Upper lobe of right lung (tissue), 1 donor: Measurements from ENCODE around the gene EXT2. TPM values are rescaled to one million over a fixed set of nuclear protein-coding genes. Genes with fewer than 3 reads are reported as not detected.

Experiments
- ATAC-seq: fragments of 200-7000 bp; cut with Tn5 transposase; one replicate; pipeline ENCODE4 v1.9.1; 2020; ENCODE audit warnings: mild to moderate bottlenecking, moderate library complexity
- DNase-seq: peaks from one replicate; pipeline ENCODE4 v3.0.0-alpha.2; 2020
- H3K27ac ChIP-seq: fragments of 200-600 bp; one replicate; pipeline ENCODE4 v1.8.0; 2022
- H3K27me3 ChIP-seq: fragments of 200-600 bp; one replicate; pipeline ENCODE4 v1.8.0; 2022; ENCODE audit warnings: mild to moderate bottlenecking
- H3K36me3 ChIP-seq: fragments of 200-600 bp; one replicate; pipeline ENCODE4 v1.8.0; 2022
- H3K4me1 ChIP-seq: fragments of 200-600 bp; one replicate; pipeline ENCODE4 v1.8.0; 2022
- H3K4me3 ChIP-seq: fragments of 200-600 bp; one replicate; pipeline ENCODE4 v1.8.0; 2022; ENCODE audit warnings: mild to moderate bottlenecking
- H3K9me3 ChIP-seq: fragments of 200-600 bp; one replicate; pipeline ENCODE4 v1.8.0; 2022
- CTCF ChIP-seq: fragments of 200-600 bp; IDR thresholded peaks from one replicate; pipeline ENCODE4 v1.8.0; 2022; ENCODE audit warnings: antibody characterized with exemption
- intact Hi-C: fragments of 100-400 bp; cut with DNase I; formaldehyde crosslinking; loops from one replicate; pipeline ENCODE4 v1.11.0; 2022
- total RNA-seq: library from RNA; stranded (reverse); fragmentation: NEBNext Ultra II Directional; extraction: Animal tissue kit (Norgen Biotek cat#: 25700); gene quantifications from one replicate; pipeline ENCODE4 v1.2.1, GENCODE V29; 2021
- donor health status: DM: no; HTN: yes; CAD: no; lungs with severe emphysema.

Gene EXT2
- total RNA-seq, 1 donor from 2014 or later, result 61.2 TPM

DNA sequence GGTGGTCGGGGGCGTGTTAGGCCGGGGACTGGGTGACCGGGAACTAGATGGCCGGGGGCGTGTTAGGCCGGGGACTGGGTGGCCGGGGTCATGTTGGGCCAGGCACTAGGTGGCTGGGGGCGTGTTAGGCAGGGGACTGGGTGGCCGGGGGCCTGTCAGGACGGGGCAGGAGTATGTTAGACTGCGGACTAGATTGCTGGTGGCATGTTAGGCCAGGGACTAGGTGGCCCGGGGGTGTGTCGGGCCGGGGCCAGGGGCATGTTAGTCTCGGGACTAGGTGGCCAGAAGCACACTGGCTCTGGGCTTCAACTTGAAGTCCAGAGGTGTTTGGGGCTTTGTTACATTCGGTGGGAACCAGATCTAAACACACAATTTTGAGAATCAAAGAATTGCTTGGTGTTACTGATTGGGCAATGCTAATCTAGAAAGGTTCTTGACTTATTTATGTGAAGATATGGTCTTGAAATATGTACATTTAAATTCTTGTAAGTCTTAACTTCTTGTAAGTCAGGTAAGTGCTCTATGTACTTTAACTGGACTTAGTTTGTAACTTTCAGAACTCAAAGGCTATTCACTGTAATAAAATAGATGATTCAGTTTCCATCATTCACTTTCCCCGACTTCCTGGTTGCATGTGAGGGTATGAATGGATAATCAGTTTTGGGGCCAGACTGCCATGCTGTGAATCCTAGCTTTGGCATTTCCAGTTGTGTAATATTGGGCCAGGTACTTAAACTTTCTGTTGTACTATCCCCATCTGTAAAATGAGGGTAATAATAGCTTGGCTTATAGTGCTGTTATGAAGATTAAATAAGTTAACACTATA is 1.1 kb downstream of the EXT2 start:
- H3K27ac ChIP-seq, result no peak overlapping the region
- intact Hi-C loops, result no loop called here
- DNase-seq (no peak), ATAC-seq (peak; percentile 11)
- peaks cover 13% of the 10 kb centered on the region for H3K4me1 ChIP-seq
- H3K9me3 ChIP-seq, result no peaks in the 10 kb centered on the region
- no peak for TF ChIP-seq CTCF
- no peaks in the 10 kb centered on the region for H3K27me3 ChIP-seq
- peak overlapping the region; percentile 77 for H3K4me3 ChIP-seq
- no peaks in the 10 kb centered on the region for H3K36me3 ChIP-seq

DNA sequence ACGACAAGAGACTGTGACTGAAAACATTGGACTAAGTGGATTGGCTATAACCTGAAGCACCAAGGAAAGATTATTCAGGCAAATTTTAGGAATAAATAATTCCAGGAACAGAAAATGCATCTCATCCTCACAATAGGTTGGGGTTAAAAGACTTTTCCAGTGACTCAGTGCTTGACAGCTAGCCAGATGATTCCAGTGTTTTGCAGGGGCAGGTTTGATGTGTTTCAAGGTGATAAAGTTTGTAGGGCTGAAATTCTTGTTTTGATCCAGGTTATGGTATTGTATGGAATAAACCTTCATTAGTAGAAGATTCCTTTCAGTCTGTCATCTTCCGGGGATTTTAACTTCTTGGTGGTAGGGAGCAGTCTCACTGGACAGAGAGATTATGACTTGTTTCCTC is 2.3 kb downstream of the EXT2 start:
- intact Hi-C loops, result no loop called here
- no peak overlapping the region for H3K4me3 ChIP-seq
- H3K27me3 ChIP-seq, result no peaks in the 10 kb centered on the region
- no peak for TF ChIP-seq CTCF
- H3K9me3 ChIP-seq, result no peaks in the 10 kb centered on the region
- ATAC-seq (no peak), DNase-seq (no peak)
- no peaks in the 10 kb centered on the region for H3K36me3 ChIP-seq
- H3K4me1 ChIP-seq, result peaks cover 13% of the 10 kb centered on the region
- H3K27ac ChIP-seq, result no peak overlapping the region

- H3K9me3 ChIP-seq, result no peaks in the 10 kb centered on the region
- H3K36me3 ChIP-seq, result no peaks in the 10 kb centered on the region
- H3K27me3 ChIP-seq, result no peaks in the 10 kb centered on the region
- peaks cover 7% of the 10 kb centered on the region for H3K4me1 ChIP-seq
- H3K27ac ChIP-seq, result no peak overlapping the region
- intact Hi-C loops, result no loop called here
- TF ChIP-seq CTCF, result no peak
- ATAC-seq (no peak), DNase-seq (no peak)
- H3K4me3 ChIP-seq, result no peak overlapping the region
These were observed 5.6 kb downstream of the EXT2 start for GRCh38 chr11:44101098-44101497.

- no peak for TF ChIP-seq CTCF
- Histone ChIP-seq H3K4me3 (no peak overlapping the region), H3K4me1 (no peaks in the 10 kb centered on the region), H3K36me3 (peaks cover 25% of the 10 kb centered on the region), H3K9me3 (no peaks in the 10 kb centered on the region), H3K27ac (no peak overlapping the region), H3K27me3 (no peaks in the 10 kb centered on the region)
- ATAC-seq (no peak), DNase-seq (no peak)
- intact Hi-C loops, result no loop called here
These were observed 9.2 kb downstream of the EXT2 start for GRCh38 chr11:44104481-44105294.

DNA sequence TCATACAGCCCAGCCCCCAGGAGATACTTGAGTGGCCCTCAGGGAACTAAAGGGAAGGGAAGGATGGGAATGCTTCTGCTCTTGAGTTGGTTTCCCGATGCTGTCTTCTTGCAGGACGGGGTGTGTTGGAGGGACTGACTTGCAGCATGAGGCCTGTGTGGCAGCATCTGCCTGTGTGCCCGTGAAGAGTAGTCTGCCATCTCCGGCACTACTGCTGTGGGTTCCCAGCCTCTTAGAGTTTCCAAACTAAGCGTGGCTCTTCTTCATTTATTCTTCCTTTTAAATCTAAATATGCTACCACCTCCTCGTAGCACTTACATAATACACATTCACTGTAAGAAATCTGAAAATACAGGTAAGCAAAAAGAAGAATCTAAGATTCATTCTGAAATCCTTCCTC is 12.8 kb downstream of the EXT2 start:
- Histone ChIP-seq H3K36me3 (peaks cover 29% of the 10 kb centered on the region), H3K27me3 (no peaks in the 10 kb centered on the region), H3K4me3 (no peak overlapping the region), H3K9me3 (no peaks in the 10 kb centered on the region), H3K4me1 (peaks cover 5% of the 10 kb centered on the region), H3K27ac (no peak overlapping the region)
- ATAC-seq (no peak), DNase-seq (no peak)
- intact Hi-C loops, result no loop called here
- TF ChIP-seq CTCF, result no peak
